H1 (cell line): ENCODE data around the gene SYT13. TPM values are rescaled to one million over a fixed set of nuclear protein-coding genes. Genes with fewer than 3 reads are reported as not detected.
"Not testable (repeated sequence)": the region's sequence is repeated elsewhere in the genome, so short reads cannot be mapped to it uniquely, and the experiment has no call there.

ENCODE experiments used
- CTCF ChIA-PET: fragments of 300-600 bp; sonication (Branson Sonifier 250); formaldehyde crosslinking; loops from one replicate; lab custom pipeline; 2021; ENCODE audit not compliant: partially characterized antibody; lab: Charles Lee
- POLR2A ChIA-PET: fragments of 300-600 bp; sonication (Branson Sonifier 250); formaldehyde crosslinking; loops from one replicate; lab custom pipeline; 2021; ENCODE audit warnings: inconsistent platforms; ENCODE audit not compliant: partially characterized antibody; lab: Charles Lee
- DNase-seq, 2 experiments: peaks; one replicate each; pipeline versions ENCODE4 v3.0.0 to v3.0.0-alpha.2; 2010 to 2022; ENCODE audit warnings: low spot score in 2 of 2, low read depth in 1 of 2, mixed read lengths in 1 of 2
- FAIRE-seq: peaks from 2 replicates; lab custom pipeline; 2011; peaks lifted over from hg19 to GRCh38; lab: Jason Lieb, UNC
- H2AFZ ChIP-seq: 2 replicates; pipeline ENCODE4 v1.8.1; 2012; ENCODE audit warnings: low read length, inconsistent platforms
- H2AK5ac ChIP-seq: 2 replicates; pipeline ENCODE4 v1.6.1; 2013; ENCODE audit warnings: low read depth, low read length
- H2BK120ac ChIP-seq: replicated peaks from 2 replicates; pipeline ENCODE3; 2013; ENCODE audit warnings: low read depth, low read length, inconsistent platforms
- H2BK12ac ChIP-seq: 2 replicates; pipeline ENCODE4 v1.6.1; 2013; ENCODE audit warnings: low read depth, low read length
- H2BK15ac ChIP-seq: 2 replicates; pipeline ENCODE4 v1.6.1; 2013; ENCODE audit warnings: low read length
- H2BK20ac ChIP-seq: 2 replicates; pipeline ENCODE4 v1.6.1; 2013; ENCODE audit warnings: low read length
- H2BK5ac ChIP-seq: 2 replicates; pipeline ENCODE4 v1.6.1; 2013; ENCODE audit warnings: low read depth, low read length
- H3K14ac ChIP-seq: 2 replicates; pipeline ENCODE4 v1.6.1; 2013; ENCODE audit warnings: inconsistent platforms; ENCODE audit not compliant: insufficient read length
- H3K18ac ChIP-seq: 2 replicates; pipeline ENCODE4 v1.6.1; 2013; ENCODE audit warnings: low read length; ENCODE audit errors: extremely low read depth
- H3K23ac ChIP-seq: 2 replicates; pipeline ENCODE4 v1.6.1; 2013; ENCODE audit warnings: inconsistent platforms; ENCODE audit not compliant: insufficient read length
- H3K23me2 ChIP-seq: 2 replicates; pipeline ENCODE4 v1.6.1; 2013; ENCODE audit warnings: low read depth, low read length
- H3K27ac ChIP-seq: 2 replicates; pipeline ENCODE4 v1.6.1; 2011; ENCODE audit warnings: low read depth, low read length, inconsistent platforms
- H3K27me3 ChIP-seq, 4 experiments: replicated peaks in 1 of 4; 1 replicate in 1 of 4; 2 replicates in 3 of 4; pipeline versions ENCODE4 v1.6.1 to v1.8.1; 2011 to 2013; ENCODE audit warnings: low read length in 3 of 4, mild to moderate bottlenecking in 3 of 4, inconsistent platforms in 2 of 4, mixed read lengths in 2 of 4, moderate library complexity in 1 of 4; ENCODE audit not compliant: control insufficient read depth in 3 of 4, insufficient read depth in 3 of 4; ENCODE audit errors: extremely low read depth in 1 of 4
- H3K36me3 ChIP-seq, 4 experiments: 2 replicates each; pipeline versions ENCODE4 v1.6.1 to v1.8.1; 2011 to 2013; ENCODE audit warnings: mild to moderate bottlenecking in 4 of 4, low read length in 3 of 4, moderate library complexity in 2 of 4, control low read depth in 1 of 4, inconsistent platforms in 1 of 4; ENCODE audit not compliant: insufficient read depth in 4 of 4, control insufficient read depth in 2 of 4
- H3K4ac ChIP-seq: replicated peaks from 2 replicates; pipeline ENCODE3; 2013; ENCODE audit warnings: low read length, low read depth, mixed read lengths, inconsistent platforms; ENCODE audit not compliant: insufficient read length
- H3K4me1 ChIP-seq, 4 experiments: replicated peaks in 1 of 4; 1 replicate in 1 of 4; 2 replicates in 3 of 4; pipeline versions ENCODE4 v1.6.1 to v1.8.1; 2011 to 2013; ENCODE audit warnings: low read length in 3 of 4, inconsistent platforms in 2 of 4, mixed read lengths in 1 of 4; ENCODE audit not compliant: insufficient read depth in 4 of 4, control insufficient read depth in 3 of 4
- H3K4me2 ChIP-seq, 2 experiments: 2 replicates each; pipeline versions ENCODE4 v1.6.1 to v1.8.1; 2011 to 2013; ENCODE audit warnings: low read depth in 2 of 2, low read length in 2 of 2, control low read depth in 1 of 2, inconsistent platforms in 1 of 2, mild to moderate bottlenecking in 1 of 2; ENCODE audit not compliant: insufficient read depth in 1 of 2
- H3K4me3 ChIP-seq, 4 experiments: fragments of 200-600, 300-600 bp in 1 of 4; sonication (generic), shearing (Covaris generic), sonication (Bioruptor Twin) in 1 of 4; 2 replicates each; pipeline versions ENCODE4 v1.5.1 to v1.8.1; 2011 to 2016; ENCODE audit warnings: low read length in 4 of 4, low read depth in 3 of 4, control low read depth in 2 of 4, inconsistent platforms in 2 of 4, mild to moderate bottlenecking in 2 of 4, mixed read lengths in 1 of 4, moderate library complexity in 1 of 4; ENCODE audit not compliant: insufficient read depth in 2 of 4; ENCODE audit errors: extremely low read depth in 1 of 4
- H3K56ac ChIP-seq: replicated peaks from 2 replicates; pipeline ENCODE3; 2013; ENCODE audit warnings: low read depth, mild to moderate bottlenecking, mixed read lengths, low read length, inconsistent platforms; ENCODE audit not compliant: insufficient read length
- H3K79me1 ChIP-seq: 2 replicates; pipeline ENCODE4 v1.6.1; 2013; ENCODE audit warnings: low read depth, low read length, control low read depth
- H3K79me2 ChIP-seq, 2 experiments: 2 replicates each; pipeline versions ENCODE4 v1.6.1 to v1.8.1; 2012 to 2013; ENCODE audit warnings: low read length in 2 of 2, mild to moderate bottlenecking in 2 of 2, inconsistent platforms in 1 of 2; ENCODE audit not compliant: insufficient read depth in 2 of 2, control insufficient read depth in 1 of 2
- H3K9ac ChIP-seq, 4 experiments: replicated peaks in 1 of 4; 1 replicate in 1 of 4; 2 replicates in 3 of 4; pipeline versions ENCODE4 v1.6.1 to v1.8.1; 2011 to 2013; ENCODE audit warnings: low read depth in 3 of 4, low read length in 3 of 4, control low read depth in 2 of 4, mild to moderate bottlenecking in 2 of 4, moderate library complexity in 2 of 4, inconsistent platforms in 1 of 4; ENCODE audit errors: extremely low read depth in 1 of 4
- H3K9me3 ChIP-seq, 2 experiments: 2 replicates each; pipeline versions ENCODE4 v1.6.1 to v1.8.1; 2012 to 2013; ENCODE audit warnings: mild to moderate bottlenecking in 2 of 2, moderate library complexity in 2 of 2, control low read depth in 1 of 2, inconsistent platforms in 1 of 2, low read depth in 1 of 2, low read length in 1 of 2, mixed read lengths in 1 of 2; ENCODE audit not compliant: insufficient read depth in 2 of 2
- H4K20me1 ChIP-seq, 2 experiments: replicated peaks in 1 of 2; 2 replicates each; pipeline versions ENCODE3 to v1.8.1; 2011 to 2013; ENCODE audit warnings: inconsistent platforms in 2 of 2, low read length in 2 of 2, mild to moderate bottlenecking in 1 of 2; ENCODE audit not compliant: insufficient read depth in 2 of 2, control insufficient read depth in 1 of 2
- H4K5ac ChIP-seq: 2 replicates; pipeline ENCODE4 v1.6.1; 2013; ENCODE audit warnings: low read length, low read depth, mixed read lengths, inconsistent platforms; ENCODE audit not compliant: insufficient read length
- H4K8ac ChIP-seq: 2 replicates; pipeline ENCODE4 v1.8.0; 2013; ENCODE audit warnings: mild to moderate bottlenecking, moderate library complexity, low read length, inconsistent platforms; ENCODE audit not compliant: insufficient read depth; ENCODE audit errors: extremely low read depth
- H4K91ac ChIP-seq: replicated peaks from 2 replicates; pipeline ENCODE3; 2013; ENCODE audit warnings: low read length, mixed read lengths, inconsistent platforms; ENCODE audit not compliant: insufficient read length
- whole genome bisulfite sequencing, 2 experiments: shearing (Covaris generic) in 1 of 2; methylation state at CpG; one replicate each; pipeline versions ENCODE4 v1.1.6 to v1.1.7; 2013 to 2015; ENCODE audit warnings: low lambda C conversion rate in 2 of 2, mixed read lengths in 2 of 2, inconsistent platforms in 1 of 2, low coverage in 1 of 2, missing lambda C conversion rate in 1 of 2; ENCODE audit not compliant: insufficient replicate concordance in 2 of 2, insufficient coverage in 1 of 2, insufficient read length in 1 of 2; ENCODE audit errors: extremely low coverage in 1 of 2, missing lambda C conversion rate in 1 of 2; 5-methylcytosine and 5-hydroxymethylcytosine counted together
- polyA plus RNA-seq, 7 experiments: library from polyadenylated mRNA; depleted of rRNA in 3 of 7; stranded (reverse) in 5 of 7; unstranded in 2 of 7; fragments of >200 nt in 5 of 7; fragments of 200-250 nt in 2 of 7; gene quantifications; 1 replicate in 5 of 7; 2 replicates in 1 of 7; 4 replicates in 1 of 7; pipeline versions ENCODE4 v1.2.1 to v1.2.3, GENCODE V29; 2011 to 2013; ENCODE audit warnings: missing spikeins in 2 of 7, mixed read lengths in 2 of 7
- total RNA-seq: library from RNA; stranded (reverse); fragmentation: NEBNext Ultra II Directional; extraction: Animal tissue kit (Norgen Biotek cat#: 25700); gene quantifications from 2 replicates; pipeline ENCODE4 v1.2.1, GENCODE V29; 2021

SYT13 gene
- total and polyA plus RNA-seq, 2 of the 8 experiments (the other 6 are each of a cell fraction or from before 2014, with no cell fraction given): 4.8 to 13.2 TPM

DNA sequence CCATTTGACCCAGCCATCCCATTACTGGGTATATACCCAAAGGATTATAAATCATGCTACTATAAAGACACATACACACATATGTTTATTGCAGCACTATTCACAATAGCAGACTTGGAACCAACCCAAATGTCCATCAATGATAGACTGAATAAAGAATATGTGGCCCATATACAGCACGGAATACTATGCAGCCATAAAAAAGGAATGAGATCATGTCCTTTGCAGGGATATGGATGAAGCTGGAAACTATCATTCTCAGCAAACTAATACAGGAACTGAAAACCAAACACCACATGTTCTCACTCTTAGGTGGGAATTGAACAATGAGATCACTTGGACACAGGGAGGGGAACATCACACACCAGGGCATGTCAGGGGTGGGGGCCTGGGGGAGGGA lies 36.8 kb downstream of the SYT13 start:
- H3K9me3 ChIP-seq, H3K4me2 ChIP-seq, H3K4me1 ChIP-seq, H3K27ac ChIP-seq, H4K91ac ChIP-seq, H3K9ac ChIP-seq, H4K20me1 ChIP-seq, H4K8ac ChIP-seq, POLR2A ChIA-PET, H3K23me2 ChIP-seq, H2BK20ac ChIP-seq, H3K79me1 ChIP-seq, H2BK15ac ChIP-seq, DNase-seq, H3K27me3 ChIP-seq, H3K4me3 ChIP-seq, H3K18ac ChIP-seq, H2AK5ac ChIP-seq, H2AFZ ChIP-seq, H3K23ac ChIP-seq, H2BK5ac ChIP-seq, H3K4ac ChIP-seq, H2BK12ac ChIP-seq, H3K56ac ChIP-seq, H4K5ac ChIP-seq, H3K36me3 ChIP-seq, H3K14ac ChIP-seq, H3K79me2 ChIP-seq, FAIRE-seq, H2BK120ac ChIP-seq: not testable (repeated sequence)
- WGBS, 2 experiments: 92% methylated on average over 1 of the region's 1 CpG; no CpG with 5 or more reads in 1 of the 2 experiments
- CTCF ChIA-PET: interaction anchor here (1.5 to 5.5 kb wide), 5 partner anchors 11 to 313 kb away, joined by 4 to 64 read pairs (median 6); no protein-coding TSS in a partner anchor
